ENCODE measurements around the gene TUBA1C.
"Not testable (repeated sequence)": the region's sequence is repeated elsewhere in the genome, so short reads cannot be mapped to it uniquely, and the experiment has no call there.

TUBA1C gene

DNA sequence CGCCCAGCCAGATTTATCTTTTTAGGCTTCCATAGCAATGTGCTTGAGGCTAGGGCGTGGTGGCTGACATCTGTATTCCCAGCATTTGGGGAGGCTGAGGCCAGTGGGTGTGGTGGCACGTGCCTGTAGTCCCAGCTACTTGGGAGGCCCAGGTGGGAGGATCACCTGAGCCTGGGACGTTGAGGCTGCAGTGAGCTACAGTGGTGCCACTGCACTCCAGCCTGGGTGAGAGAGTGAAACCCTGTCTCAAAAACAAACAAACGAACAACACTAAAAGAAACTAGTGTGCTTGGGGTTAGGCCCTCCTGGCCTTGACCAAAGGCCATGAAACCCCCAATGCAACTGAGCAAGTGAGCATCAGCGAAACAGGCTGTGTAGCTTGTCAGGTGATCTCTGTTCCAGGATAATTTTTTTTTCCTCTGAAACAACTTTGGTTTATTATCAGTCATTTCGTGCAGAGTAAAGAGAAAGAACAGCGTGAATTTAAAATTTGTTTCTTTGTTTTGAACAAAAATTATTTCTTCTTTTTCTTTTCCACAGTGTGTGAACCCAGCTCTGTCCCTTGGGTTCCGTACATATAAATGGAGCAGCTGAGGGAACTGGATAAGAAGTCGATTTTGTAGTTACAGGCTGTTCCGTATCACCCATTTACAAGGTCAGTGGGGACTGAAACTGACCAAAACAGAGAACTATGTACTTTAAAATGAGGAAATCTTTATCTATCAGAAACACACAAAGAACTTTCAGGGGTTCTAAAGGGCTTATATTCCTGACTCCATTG is 8.8 kb upstream of the TUBA1C start:
- no peak for DNase-seq (ENCODE audit: low spot score)

- not testable (repeated sequence) for DNase-seq (ENCODE audit: low spot score)
Observed at GRCh38 chr12:49257508-49258184, 7.2 kb upstream of the TUBA1C start.

DNA sequence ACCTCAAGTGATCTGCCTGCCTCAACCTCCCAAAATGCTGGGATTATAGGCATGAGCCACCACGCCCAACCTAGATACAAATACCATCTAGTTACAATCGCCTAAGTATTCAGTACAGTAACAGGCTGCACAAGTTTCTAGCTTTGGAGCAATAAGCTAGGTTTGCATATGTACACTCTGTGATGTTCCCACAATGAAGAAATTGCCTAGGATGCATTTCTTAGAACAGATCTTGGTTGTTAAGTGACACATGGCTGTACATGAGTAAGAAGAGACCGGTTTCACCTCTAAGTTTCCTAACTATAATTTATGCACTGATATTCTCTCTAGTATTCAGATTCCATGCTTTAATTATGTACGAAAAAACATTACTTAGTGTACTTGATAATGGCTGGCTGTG is 5.4 kb upstream of the TUBA1C start:
- DNase-seq (ENCODE audit: low spot score) = no peak

DNA sequence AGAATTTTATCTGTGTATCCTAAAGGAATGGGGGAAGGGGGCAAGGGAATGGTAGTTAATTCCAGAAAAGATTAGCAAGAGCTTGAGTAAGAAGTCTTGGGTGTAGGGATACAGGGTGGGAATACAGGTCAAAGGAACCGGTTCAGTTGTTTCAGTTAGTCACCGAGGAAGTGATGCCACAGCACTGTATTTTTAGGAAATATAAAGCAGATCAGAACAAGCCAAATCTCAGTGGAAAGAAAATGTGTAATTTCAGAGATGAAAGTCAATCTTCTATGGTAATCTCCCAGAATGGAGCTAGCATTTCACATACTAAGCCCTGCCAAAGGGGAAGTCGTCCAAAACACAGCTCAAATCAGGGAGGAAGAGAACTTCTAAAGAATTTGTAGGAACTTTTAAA is 4.7 kb upstream of the TUBA1C start:
- no peak for DNase-seq (ENCODE audit: low spot score)

DNA sequence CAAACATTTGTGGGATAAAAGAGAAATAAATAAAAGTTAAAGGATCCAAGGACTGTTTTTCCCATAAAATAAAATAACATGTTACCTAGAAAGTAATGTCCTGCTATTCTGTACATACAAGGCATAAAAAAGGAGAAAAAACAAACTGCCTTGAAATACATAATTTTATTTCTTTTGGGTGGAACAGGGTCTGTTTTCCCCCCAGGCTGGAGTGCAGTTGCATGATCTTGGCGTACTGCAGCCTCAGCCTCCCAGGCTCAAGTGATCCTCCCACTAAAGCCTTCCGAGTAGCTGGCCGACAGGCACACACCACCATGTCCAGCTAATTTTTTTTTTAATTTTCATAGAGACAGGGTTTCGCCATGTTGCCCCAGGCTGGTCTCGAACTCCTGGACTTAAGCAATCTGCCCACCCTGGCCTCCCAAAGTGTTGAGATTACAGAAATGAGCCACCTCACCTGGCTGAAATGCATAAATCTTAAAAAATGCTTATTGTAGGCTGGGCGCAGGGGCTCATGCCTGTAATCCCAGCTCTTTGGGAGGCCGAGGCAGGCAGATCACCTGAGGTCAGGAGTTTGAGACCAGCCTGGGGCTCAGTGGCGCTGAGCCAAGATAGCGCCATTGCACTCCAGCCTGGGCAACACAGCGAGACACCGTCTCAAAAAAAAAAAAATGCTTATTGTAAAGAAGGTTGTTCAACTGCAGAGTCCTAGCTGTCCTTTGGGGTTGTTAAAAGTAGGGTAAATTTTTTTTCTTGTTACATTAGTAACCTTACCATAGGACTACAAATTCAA is 4.1 kb upstream of the TUBA1C start:
- DNase-seq (ENCODE audit: low spot score) = no peak

DNA sequence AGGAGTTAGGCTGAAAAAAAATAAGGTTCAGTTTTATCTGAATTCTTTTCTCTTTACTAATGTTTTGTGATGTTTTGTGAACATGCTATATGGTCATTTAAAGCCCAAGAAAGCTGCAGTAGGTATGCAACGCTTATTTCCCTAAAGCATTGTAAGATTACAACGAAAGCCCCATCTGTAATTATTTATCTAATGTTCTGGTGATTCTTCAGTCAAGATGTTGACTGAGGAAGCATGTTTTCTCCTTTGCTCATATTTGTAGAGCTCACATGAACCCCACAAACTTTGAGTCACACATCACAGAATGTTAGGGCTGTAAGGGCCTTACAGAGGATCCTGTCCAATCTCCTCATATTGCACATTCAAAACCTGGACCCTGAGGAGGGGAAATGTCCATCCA is 3.2 kb upstream of the TUBA1C start:
- no peak for DNase-seq (ENCODE audit: low spot score)

DNA sequence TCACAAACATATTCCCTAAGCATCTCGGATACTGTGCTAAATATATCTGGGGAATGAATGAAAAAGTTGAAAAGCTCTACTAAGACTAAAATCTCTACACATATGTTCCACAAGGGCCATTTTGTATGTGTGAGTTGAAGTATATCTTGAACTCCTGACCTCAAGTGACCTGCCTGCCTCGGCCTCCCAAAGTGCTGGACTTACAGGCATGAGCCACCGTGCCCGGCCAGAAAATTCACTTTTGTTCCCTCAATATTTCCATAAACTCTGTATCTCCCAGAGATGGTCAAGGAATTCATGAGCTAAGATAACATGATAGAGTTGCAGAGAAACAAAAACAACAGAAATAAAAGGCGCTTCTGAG is 1.5 kb upstream of the TUBA1C start:
- no peak for DNase-seq (ENCODE audit: low spot score)

DNA sequence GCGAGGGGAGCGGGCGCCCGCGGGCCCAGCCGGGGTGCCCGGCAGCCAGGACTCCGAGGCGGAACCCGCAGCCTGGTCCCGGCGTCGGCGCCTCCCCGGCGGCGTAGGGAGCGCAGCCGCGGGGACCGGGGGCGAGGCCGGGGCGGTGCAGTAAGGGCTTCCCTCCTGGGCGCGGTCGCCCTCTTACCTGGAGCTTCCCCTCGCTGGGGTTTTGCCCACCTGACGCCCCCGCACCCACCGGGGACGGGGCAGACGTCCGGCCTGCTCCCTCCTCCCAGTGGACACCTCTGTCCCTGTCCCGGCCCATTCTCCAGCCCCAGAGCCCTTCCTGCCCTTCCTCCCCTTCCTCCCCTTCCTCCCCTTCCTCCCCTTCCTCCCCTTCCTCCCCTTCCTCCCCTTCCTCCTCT is 413 bp upstream of the TUBA1C start:
- peak; percentile 78 for DNase-seq (ENCODE audit: low spot score)

DNA sequence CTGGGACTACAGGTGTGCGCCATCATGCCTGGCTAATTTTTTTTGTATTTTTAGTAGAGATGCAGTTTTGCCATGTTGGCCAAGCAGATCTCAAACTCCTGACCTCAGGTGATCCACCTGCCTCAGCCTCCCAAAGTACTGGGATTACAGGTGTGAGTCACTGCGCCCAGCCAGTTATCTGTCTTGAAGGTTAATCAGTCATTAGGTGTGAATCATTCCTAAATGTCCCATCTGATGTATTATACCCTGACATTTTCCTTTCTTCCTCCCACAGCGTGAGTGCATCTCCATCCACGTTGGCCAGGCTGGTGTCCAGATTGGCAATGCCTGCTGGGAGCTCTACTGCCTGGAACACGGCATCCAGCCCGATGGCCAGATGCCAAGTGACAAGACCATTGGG is 4.3 kb downstream of the TUBA1C start:
- DNase-seq (ENCODE audit: low spot score) = not testable (repeated sequence)

- no peak for DNase-seq (ENCODE audit: low spot score)
Observed at GRCh38 chr12:49272790-49273725, 8.2 kb downstream of the TUBA1C start.

DNA sequence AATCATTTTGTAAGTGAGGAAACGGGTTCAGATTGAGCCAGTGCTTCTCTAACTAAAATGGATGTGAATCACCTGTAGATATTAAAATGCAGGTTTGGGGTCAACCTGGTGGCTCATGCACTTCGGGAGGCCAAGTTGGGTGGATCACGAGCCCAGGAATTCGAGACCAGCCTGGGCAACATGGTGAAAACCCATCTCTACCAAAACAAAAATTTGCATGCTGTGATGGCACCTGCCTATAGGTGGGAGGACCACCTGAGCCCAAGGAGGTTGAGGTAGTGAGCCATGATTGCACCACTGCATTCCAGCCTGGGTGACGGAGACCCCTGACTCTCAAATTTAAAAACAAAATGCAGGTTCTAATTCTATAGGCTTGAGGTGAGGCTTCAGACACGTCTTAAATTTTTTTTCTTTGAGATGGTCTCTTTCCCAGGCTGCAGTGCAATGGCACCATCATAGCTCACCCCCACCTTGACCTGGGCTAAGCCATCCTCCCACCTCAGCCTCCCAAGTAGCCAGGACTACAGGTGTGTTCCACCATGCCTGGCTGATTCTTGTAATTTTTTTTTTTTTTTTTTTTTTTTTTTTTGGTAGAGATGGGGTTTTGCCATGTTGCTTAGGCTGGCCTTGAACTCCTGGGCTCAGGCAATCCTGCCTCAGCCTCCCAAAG is 9.0 kb downstream of the TUBA1C start:
- no peak for DNase-seq (ENCODE audit: low spot score)

DNA sequence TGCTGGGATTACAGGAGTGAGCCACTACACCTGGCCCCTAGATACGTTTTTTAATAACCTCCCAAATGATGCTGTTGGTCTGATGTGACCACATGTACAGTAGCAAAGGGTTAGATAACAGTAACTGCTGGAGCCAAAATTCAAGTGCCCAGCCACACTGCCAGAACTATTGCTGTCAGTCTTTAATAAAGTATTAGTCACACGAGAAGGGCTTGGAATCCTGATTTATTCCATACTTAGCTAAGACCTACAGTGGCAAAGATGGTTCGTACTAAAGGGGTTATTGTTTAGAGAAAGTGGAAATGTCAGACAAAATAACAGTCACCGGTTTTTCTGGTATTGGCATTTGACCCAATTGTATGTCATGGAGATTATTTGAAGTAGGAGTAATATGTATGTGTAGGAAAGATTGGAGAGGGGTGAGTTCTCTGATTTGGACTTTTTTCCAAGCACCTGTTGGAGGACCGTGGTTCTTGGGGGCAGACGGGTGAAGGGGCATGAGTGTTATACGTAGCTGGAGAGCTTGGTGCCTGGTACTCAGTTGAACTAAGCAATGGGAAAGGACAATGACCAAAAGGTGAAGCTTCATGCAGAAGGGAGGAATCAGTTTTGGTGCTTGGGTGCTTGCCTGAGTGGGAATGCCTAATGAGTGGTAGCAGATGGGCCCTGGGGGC is 9.7 kb downstream of the TUBA1C start:
- no peak for DNase-seq (ENCODE audit: low spot score)

GRCh38 chr12:49276304-49277290 is 11.7 kb downstream of the TUBA1C start:
- no peak for DNase-seq (ENCODE audit: low spot score)

DNA sequence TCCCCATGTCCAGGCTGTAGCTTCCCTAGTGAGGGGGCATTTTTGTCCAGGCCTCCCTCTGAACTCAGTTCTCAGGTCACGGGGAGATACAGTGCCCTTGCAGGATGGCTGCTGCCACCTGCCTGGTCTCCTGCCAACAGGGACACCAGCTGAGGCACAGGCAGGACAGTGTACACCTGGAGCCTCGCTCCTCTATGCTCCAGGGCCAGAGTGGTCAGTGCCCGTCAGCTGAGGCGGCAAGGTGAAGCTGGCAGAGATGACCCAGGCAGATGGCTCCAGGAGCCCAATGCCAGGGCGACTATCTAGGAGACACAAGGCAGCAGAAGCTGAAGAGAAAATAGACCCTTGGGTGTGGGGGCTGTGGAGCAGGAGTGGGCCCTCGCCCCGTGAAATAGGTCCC is 12.6 kb downstream of the TUBA1C start:
- DNase-seq (ENCODE audit: low spot score) = no peak

DNA sequence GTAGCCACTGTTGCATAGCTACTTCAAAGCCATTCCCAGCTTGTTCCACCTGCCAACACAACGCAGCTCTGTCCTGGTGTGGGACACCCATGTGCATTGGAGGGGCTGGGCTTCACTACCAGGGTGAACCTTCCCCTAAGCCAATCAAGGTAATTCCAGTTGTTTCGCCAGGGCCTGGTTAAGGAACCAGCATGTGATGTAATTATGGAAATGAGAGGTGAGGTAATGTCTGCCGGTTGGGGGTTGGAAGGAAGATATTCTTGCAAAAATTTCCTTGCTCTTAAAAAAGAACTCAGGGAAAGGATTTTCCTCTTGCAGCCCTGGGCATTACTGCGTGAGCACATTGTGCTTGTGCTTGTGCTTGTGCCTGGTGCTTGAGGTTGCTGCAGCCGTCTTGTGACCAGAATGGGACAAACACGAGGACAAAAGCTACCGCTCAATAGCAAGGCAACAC is 14.9 kb downstream of the TUBA1C start:
- peak; percentile 60 for DNase-seq (ENCODE audit: low spot score)

GRCh38 chr12:49280545-49280944 is 15.7 kb downstream of the TUBA1C start:
- DNase-seq (ENCODE audit: low spot score) = not testable (repeated sequence)

DNA sequence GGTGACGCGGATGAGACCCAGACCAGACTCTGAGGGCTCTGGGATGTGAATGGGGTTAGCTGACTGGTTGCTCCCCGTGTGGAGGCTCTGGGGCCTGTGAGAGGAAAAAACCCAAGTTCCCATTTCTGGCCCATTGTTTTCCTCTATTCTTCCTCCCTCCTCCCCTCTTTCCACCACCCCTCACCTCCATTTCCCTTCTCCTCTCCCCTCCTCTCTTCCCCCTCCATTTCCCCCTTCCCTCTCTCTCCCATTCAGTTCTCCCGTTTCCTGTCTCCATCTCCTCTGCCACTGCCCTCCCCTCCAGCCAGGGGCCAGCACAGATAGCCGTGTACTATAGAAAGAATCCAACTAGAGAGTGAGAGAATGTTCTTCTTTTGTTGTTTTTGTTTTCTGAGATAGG is 17.4 kb downstream of the TUBA1C start:
- DNase-seq (ENCODE audit: low spot score) = peak; percentile 18

DNA sequence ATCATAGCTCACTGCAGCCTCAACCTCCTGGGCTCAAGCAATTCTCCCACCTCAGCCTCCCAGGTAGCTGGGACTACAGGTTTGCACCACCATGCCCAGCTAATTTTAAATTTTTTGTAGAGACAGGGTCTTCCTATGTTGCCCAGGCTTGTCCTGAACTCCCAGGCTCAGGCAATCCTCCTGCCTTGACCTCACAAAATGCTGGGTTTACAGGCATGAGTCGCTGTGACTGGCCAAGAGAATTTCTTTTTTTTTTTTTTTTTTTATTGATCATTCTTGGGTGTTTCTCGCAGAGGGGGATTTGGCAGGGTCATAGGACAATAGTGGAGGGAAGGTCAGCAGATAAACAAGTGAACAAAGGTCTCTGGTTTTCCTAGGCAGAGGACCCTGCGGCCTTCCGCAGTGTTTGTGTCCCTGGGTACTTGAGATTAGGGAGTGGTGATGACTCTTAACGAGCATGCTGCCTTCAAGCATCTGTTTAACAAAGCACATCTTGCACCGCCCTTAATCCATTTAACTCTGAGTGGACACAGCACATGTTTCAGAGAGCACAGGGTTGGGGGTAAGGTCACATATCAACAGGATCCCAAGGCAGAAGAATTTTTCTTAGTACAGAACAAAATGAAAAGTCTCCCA is 18.0 kb downstream of the TUBA1C start:
- DNase-seq (ENCODE audit: low spot score) = not testable (repeated sequence)
